NCI-H510A (cell line): ENCODE measurements around the gene PGK2.
"Not testable (repeated sequence)": the region's sequence is repeated elsewhere in the genome, so short reads cannot be mapped to it uniquely, and the experiment has no call there.

Experiments used
- DNase-seq: peaks from one replicate; lab custom pipeline; 2025; lab: John Stamatoyannopoulos, UW

Gene PGK2

DNA sequence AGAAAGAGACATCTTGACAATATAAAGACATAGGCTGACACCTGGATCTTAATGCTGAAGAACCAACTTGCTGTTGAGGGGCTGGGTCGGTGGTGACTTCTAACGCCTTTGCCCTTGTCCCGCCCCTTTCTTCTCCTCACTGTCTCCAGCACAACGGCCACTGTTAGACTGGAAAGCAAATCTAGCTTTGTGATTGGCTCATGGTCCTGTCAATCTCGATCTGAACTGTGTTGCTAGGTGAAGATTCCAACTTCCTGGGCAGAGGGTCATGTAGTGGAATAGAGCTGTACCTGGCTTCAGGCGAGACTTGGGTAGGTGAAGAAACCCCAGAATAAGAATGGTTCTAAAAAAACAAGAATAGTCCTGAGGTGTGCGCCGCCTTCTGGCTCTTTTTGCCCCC is at the start of gene PGK2:
TSS of gene PGK2 (minus strand) at position 110 of the 400 bp plus-strand sequence. CDS start at position 12, 98 bp downstream.
- DNase-seq = no peak

GRCh38 chr6:49835140-49835539 is 48.1 kb upstream of the PGK2 start:
- DNase-seq = no peak

DNA sequence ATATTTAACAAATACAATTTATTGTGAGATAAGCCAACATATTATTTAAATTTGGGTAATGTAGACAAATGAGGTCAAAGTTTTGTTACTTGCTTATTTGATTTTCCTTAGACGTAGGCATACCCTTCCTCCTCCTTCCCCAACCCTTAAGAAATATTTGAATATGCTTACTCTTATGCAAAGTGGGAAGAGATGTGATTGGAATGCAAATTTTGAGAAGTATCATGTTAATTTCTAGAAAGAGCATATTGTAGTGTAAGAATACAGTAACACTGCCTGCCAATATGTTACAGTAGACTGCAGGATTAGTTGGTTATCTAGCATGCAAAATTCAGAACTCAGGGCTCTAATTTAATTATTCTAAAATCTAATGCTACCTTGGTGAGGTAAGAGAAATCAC is 46.3 kb upstream of the PGK2 start:
- DNase-seq = no peak

DNA sequence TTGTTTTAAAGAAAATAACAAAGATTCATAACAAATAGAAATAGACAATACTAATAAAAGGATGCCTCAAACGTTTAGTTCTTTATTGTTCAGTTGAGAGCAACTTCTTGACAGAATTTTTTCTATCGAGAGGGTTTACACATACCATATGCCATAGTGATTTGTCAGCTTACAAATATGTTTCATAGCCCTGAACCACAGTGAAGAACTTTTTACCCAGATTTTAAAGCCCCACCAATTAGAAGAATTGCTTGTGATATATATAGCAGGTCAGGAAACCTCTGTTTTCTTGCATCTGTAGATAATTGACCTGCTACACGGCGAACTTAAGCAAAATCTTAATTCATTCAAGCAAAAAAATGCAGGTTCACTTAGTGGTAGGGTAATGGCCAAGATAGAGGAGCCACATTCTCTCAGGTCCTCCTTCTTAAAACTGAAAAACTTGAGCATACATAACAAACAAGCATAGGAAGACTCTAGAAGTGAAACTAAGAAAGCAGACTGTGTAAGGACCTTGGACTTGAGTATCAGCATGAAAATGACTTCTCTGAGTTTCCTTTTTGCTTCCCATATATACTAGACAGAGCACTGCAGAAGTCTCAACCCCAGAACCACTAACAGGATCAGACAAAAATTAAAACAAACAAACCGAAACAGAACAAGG is 39.8 kb upstream of the PGK2 start:
- no peak for DNase-seq

DNA sequence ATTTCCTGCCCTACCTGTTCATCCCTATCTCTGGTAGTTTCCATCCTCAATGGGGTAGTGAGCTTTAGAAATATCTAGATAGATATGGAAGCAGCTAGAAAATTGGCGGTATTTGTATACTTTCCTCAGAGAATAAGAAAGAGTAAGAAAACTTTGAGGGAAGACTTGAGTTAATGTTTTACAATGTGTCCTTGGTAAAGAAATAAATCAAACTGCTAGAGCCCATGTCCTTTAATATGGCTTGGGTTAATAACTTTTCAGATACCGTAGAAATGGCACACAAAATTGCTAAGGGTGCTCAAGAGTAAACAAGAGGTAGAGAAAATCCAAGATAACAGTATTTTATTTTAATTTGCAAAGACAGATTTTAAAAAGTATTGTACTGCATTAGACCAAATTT is 28.1 kb upstream of the PGK2 start:
- no peak for DNase-seq

DNA sequence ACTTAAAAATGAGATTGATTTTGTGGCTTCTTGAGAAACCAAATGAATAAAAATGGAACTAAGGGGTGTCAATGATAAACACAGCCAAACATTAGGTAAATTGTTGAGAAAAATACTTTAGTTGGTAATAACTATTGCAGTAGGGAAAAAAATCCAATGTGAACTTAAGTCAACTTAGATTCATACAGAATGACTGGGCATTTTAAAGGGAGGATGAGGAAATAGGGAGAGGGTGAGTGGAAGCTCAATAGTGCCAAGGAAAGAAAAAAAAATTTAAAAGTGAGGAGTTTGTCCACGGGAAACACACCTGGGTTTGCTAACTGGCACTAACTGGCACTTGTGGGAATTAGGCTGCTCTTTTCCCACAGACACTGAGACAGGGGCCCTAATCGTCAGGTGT is 26.2 kb upstream of the PGK2 start:
- no peak for DNase-seq

DNA sequence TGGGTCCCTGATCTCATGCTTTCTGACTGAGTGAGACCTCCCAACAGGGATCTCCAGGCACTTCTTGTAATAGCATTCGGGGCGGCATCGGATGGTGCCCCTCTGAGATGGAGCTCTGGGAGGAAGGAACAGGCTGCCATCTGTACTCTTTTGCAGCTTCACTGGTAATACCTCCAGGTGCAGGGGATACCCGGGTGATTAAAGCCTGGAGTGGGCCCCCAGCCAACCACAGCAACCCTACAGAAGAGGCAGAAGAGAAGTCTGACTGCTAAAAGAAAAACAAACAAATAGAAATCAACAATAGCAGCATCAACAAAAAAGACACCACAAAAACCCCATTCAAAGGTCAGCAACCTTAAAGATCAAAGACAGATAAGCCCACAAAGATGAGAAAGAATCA is 19.1 kb upstream of the PGK2 start:
- no peak for DNase-seq

- DNase-seq = no peak
These were observed 18.2 kb upstream of the PGK2 start for GRCh38 chr6:49805246-49805645.

DNA sequence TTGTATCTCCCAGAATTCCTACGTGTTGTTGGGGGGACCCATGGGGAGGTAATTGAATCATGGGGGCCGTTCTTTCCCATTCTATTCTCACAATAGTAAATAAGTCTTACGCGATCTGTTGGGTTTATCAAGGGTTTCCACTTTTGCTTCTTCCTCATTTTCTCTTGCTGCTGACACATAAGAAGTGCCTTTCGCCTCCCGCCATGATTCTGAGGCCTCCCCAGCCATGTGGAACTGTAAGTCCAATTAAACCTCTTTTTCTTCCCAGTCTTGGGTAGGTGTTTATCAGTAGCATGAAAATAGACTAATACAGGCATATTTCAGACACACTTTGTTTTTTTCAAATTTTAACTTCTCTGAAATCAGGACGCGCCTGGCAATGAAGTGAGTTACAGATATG is 14.4 kb upstream of the PGK2 start:
- no peak for DNase-seq

GRCh38 chr6:49799090-49799489 is 12.0 kb upstream of the PGK2 start:
- no peak for DNase-seq

GRCh38 chr6:49796842-49797455 is 9.9 kb upstream of the PGK2 start:
- DNase-seq = not testable (repeated sequence)

GRCh38 chr6:49790341-49790740 is 3.3 kb upstream of the PGK2 start:
- DNase-seq = no peak

DNA sequence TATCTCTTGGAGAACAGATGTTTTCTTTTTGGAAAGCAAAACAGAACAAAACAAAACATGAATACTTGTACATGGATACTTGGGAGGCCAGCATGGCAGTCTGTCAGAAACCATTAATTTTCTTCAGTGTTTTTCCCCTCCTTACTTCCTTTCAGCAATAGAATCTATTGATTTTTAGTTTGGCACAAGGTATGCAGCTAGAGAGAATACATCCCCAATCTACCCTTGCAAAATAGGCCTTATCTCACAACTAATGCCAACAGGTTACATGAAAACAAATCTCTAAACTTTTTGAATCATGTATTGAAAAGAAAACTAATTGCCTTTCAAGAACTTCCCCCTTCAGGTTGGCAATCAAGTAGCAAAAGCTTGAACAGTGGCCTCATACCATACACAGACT is 2.8 kb downstream of the PGK2 start:
- no peak for DNase-seq

- no peak for DNase-seq
These were observed 4.4 kb downstream of the PGK2 start for GRCh38 chr6:49782725-49783124.

DNA sequence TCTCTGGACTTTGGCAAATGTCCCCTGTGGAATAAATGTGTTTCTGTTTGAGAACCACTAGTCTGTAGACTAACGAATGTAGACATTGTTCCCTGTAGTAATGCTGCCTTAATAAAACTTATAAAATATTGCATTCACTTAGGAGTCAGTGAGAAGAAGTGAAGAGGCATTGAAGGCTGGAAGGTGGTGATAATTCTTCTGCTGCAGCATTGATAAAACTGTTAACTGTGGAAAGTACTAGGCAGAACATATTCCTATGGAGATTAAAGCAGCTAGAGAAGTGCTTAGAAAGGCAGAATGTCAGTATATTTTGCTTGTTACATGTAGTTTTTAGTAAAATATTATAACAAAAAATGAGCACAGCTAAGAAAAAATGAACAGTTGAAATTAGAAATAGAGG is 4.8 kb downstream of the PGK2 start:
- no peak for DNase-seq

GRCh38 chr6:49776444-49776843 is 10.6 kb downstream of the PGK2 start:
- no peak for DNase-seq

DNA sequence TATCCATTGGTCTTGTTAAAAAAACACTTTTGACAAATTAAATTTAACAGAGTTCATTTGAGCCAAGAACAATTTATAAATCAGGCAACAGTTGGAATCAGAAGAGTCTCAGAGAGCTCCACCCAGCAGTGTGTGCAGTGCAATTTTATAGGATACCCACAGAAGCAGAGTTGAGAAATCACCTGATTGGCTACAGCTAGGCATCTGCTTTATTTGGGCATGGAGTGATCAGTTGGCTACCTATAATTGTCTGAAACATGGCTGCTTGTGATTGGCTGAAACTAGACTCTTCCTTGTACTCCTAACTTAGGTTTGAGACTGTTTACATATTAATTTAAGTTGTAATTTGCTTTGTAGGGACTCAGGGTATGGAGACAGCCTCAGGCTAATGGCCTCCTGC is 12.0 kb downstream of the PGK2 start:
- DNase-seq = no peak

DNA sequence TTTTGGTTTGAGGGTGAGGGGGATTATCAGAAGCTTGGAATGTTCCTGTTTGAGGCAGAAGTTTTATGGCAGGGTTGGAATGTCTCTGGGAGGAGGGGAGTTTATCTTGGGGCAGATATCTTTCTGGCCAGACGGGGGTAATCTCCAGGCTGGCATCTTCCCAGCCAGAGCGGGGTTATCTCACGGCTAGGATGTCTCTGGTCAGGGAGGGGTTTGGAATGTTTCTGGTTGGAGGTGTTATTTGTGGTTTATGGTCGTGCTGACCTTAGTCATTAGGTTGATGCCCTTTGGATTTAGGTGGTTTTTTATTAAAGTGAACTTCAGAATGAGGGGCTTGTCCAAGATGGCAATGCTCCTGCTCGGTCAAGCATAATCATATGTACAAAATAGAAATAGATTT is 14.8 kb downstream of the PGK2 start:
- no peak for DNase-seq

DNA sequence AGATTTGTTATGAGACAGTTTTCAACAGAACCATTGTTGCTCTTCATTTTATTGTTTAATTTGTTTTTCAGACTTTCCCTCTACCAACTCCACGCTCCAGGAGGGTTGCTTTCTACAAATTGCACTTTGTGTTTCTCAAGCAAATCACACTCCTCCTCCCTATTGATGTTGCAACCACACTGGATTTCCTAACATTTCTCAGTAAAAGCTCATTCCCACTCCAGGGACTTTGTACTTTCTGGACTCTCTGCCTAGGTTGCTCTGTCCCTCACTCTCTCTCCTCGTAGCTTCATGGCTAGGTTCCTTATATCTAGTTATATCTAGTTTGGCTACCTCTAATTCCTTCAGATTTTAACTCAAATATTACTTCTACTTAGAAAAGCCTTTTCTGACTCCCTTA is 20.3 kb downstream of the PGK2 start:
- no peak for DNase-seq

DNA sequence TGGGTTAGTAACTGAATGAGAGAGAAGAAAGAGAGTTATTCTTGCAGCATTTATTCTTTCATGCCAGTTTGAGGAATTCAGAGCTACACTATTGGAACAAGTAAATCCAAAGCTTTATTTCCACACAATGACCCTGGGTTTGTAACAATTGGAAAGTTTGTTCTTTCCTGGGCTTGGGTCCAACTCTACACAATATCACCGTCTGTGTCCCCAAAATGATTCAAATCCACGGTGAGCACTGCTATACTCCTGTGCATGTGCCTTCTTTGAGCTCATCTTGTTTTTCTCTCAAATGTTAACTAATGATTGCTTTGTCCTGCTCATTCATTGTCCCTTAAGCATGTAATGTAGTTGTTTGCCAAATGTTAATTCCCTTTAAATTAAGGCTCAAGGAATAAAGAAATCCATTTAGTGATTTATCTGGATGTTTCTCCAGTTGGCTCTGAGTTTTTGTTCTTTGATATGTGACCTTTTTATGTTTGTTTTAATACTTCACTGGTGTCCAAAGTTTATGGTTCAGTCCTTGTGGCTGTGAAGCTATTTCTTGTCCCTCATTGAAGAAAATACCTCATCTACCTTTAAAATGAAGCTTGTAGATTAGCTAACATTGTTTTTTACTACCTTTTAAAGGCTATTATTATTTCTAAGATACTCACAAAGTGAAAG is 22.4 kb downstream of the PGK2 start:
- DNase-seq = no peak

- DNase-seq = peak; percentile 28
These were observed 42.8 kb downstream of the PGK2 start, which contains the start of gene CRISP3 for GRCh38 chr6:49744259-49744658. Gene CRISP3 (minus strand): TSS chr6:49744388. CDS start chr6:49744367, 21 bp downstream.

DNA sequence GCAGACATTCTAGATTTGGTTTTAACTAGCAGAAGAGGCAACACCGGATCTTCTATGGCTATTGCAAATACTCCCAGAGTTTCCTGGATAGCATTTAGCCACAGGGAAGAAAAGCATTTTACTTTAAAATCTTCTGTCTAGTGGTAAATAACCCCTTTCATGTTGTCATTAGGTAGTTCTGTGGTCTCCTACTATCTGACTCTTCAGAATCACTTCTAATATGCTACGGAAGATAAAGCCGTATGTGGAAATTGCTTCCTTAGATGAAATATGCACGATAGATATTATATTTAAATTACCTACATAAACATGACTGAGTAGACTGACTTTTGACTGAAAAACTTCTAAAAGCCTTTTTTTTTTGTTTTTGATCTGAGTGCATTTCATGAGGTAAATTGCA is 43.7 kb downstream of the PGK2 start:
- DNase-seq = no peak

GRCh38 chr6:49739423-49739822 is 47.7 kb downstream of the PGK2 start:
- DNase-seq = no peak
